ENCODE results near the gene NPTXR. TPM values are rescaled to one million over a fixed set of nuclear protein-coding genes. Genes with fewer than 3 reads are reported as not detected.

The NPTXR gene
- total RNA-seq, 4 donors from 2014 or later: 7.9 to 21.7 (median 12.5) TPM

DNA sequence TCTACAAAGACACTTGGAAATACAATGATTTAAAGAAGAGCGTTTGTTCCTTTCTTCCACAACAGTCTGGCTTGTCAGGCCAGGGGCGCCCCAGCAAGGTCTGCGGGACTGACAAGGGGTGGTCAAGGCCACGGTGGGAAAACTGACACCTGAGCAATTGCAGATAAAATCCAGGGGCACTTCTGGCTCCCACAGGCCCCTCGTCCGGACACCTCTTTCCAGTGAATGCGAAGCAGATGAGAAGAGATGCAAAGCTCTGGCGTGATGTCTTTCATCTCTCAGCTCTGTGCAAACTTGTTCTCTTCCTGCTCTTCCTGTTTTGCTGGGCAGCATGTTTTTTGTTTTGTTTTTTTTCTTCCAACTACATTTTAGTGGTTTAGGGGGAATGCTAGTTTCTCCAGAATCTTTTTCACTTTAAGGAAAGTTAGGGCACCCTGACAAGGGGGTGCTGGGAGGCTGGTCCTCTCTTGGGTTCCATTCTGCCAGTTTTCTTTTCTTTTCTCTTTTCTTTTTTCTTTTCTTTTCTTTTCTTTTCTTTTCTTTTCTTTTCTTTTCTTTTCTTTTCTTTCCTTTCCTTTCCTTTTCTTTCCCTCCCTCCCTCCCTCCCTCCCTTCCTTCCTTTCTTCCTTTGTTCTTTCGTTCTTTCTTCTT lies 39.3 kb upstream of the NPTXR start:
- ATAC-seq: no peak
- no peaks in the 10 kb centered on the region for H3K9me3 ChIP-seq
- H3K36me3 ChIP-seq: no peaks in the 10 kb centered on the region
- no peak overlapping the region for H3K4me3 ChIP-seq
- H3K27me3 ChIP-seq: no peaks in the 10 kb centered on the region
- H3K4me1 ChIP-seq: peaks cover 14 to 39% (median 15%) of the 10 kb centered on the region in 3 donors
- TF ChIP-seq POLR2AphosphoS5 (IDR thresholded peaks at IDR 0.05) (no peak), POLR2A (IDR thresholded peaks at IDR 0.05) (no peak), EP300 (IDR thresholded peaks at IDR 0.05) (no peak)
- TF ChIP-seq, protein P1, sequence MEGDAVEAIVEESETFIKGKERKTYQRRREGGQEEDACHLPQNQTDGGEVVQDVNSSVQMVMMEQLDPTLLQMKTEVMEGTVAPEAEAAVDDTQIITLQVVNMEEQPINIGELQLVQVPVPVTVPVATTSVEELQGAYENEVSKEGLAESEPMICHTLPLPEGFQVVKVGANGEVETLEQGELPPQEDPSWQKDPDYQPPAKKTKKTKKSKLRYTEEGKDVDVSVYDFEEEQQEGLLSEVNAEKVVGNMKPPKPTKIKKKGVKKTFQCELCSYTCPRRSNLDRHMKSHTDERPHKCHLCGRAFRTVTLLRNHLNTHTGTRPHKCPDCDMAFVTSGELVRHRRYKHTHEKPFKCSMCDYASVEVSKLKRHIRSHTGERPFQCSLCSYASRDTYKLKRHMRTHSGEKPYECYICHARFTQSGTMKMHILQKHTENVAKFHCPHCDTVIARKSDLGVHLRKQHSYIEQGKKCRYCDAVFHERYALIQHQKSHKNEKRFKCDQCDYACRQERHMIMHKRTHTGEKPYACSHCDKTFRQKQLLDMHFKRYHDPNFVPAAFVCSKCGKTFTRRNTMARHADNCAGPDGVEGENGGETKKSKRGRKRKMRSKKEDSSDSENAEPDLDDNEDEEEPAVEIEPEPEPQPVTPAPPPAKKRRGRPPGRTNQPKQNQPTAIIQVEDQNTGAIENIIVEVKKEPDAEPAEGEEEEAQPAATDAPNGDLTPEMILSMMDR (IDR thresholded peaks at IDR 0.05): no peak
- 49 to 57% methylated on average over 3 to 8 of the region's 9 CpGs for WGBS, 2 donors (ENCODE audit: low coverage in 1 of 2)
- peak overlapping the region; percentile 85 to 90 (median 86) for H3K27ac ChIP-seq

DNA sequence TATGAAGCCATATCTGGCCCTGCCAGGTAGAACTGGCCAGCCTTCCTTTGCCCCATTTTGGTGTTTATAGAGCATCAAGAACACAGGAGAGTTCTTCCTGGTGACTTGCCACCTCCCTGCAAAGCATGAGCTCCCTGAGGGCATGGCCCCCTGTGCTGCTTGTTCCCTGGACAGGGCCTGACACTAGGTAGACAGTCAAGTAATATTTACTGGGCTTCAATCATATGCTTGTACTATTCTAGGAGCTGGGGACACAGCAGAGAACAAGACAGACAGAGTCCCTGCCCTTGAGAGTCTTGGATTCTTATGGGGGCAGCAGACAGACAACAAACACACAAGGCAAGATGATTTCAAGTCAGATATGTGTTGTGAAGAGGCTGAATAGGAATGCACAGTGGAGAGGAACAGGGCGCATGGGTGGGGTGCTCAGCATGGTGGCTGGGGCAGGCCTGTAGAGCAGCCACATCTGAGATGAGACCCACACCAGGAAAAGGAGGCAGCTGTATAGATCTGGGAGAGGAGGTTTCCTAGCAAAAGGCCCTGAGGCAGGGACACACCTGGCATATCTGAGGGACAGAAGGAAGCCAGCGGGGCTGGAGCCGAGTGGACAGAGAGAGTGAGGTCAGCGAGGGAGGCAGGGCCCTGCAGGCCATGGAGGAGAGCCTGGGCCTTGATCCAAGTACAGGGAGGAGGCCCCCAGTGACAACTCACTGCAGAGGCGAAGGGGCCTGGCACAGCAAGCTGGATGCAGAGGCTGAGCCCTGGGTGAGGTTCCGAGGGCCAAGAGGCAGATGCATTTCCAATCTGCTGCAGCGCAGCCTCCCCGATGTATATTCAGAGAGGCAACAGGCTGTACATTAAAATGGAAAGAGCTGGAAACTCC lies 38.4 kb upstream of the NPTXR start:
- WGBS, 2 donors (ENCODE audit: low coverage in 1 of 2): 28 to 60% methylated on average over 1 to 4 of the region's 8 CpGs
- Histone ChIP-seq H3K27ac (peak overlapping the region; percentile 85 to 90 (median 86)), H3K4me1 (peaks cover 14 to 39% (median 15%) of the 10 kb centered on the region in 3 donors), H3K9me3 (no peaks in the 10 kb centered on the region), H3K4me3 (no peak overlapping the region), H3K36me3 (no peaks in the 10 kb centered on the region), H3K27me3 (no peaks in the 10 kb centered on the region)
- ATAC-seq: peak; percentile 43
- TF ChIP-seq EP300 (IDR thresholded peaks at IDR 0.05) (no peak), POLR2AphosphoS5 (IDR thresholded peaks at IDR 0.05) (peak; percentile 25)

GRCh38 chr22:38881464-38881871 lies 37.6 kb upstream of the NPTXR start:
- ATAC-seq: peak; percentile 93
- no peaks in the 10 kb centered on the region for H3K27me3 ChIP-seq
- peaks cover 14 to 39% (median 15%) of the 10 kb centered on the region in 3 donors for H3K4me1 ChIP-seq
- peak overlapping the region in 1 of 2 donors; percentile 23 for H3K4me3 ChIP-seq
- H3K36me3 ChIP-seq: no peaks in the 10 kb centered on the region
- 0 to 1% methylated on average over 9 of the region's 9 CpGs for WGBS, 2 donors (ENCODE audit: low coverage in 1 of 2)
- H3K27ac ChIP-seq: peak overlapping the region; percentile 85 to 90 (median 86)
- TF ChIP-seq POLR2A (IDR thresholded peaks at IDR 0.05) (peak; percentile 53 to 56), POLR2AphosphoS5 (IDR thresholded peaks at IDR 0.05) (peak; percentile 96), EP300 (IDR thresholded peaks at IDR 0.05) (no peak)
- TF ChIP-seq, protein P1 (IDR thresholded peaks at IDR 0.05): peak in 2 of 4 experiments; percentile 19 to 25
- no peaks in the 10 kb centered on the region for H3K9me3 ChIP-seq

DNA sequence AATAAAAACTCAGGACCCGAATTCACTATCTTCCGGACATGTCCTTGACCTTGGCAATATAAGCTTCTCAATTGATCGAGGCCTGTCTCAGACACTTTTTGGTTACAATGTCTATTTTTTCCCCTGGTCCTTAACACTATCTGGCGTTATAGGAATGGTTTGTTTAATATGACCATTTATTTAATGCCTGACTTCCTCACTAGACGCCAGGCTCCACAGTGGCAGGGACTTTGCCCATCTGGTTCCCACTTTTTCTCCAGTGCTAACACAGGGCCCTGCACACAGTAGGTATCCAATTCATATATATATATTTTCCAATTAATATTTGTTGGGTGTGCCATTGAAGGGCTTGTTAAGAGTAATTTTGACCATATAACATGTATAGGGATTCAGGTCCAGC lies 36.1 kb upstream of the NPTXR start:
- H3K9me3 ChIP-seq: no peaks in the 10 kb centered on the region
- H3K27ac ChIP-seq: peak overlapping the region in 3 of 4 donors; percentile 85 to 90 (median 88)
- ATAC-seq: no peak
- WGBS, 2 donors (ENCODE audit: low coverage in 1 of 2): 65 to 78% methylated on average over 4 to 5 of the region's 5 CpGs
- peaks cover 14 to 39% (median 15%) of the 10 kb centered on the region in 3 donors for H3K4me1 ChIP-seq
- H3K27me3 ChIP-seq: no peaks in the 10 kb centered on the region
- H3K4me3 ChIP-seq: no peak overlapping the region
- no peak for TF ChIP-seq POLR2A (IDR thresholded peaks at IDR 0.05)
- TF ChIP-seq EP300 (IDR thresholded peaks at IDR 0.05): no peak
- no peak for TF ChIP-seq POLR2AphosphoS5 (IDR thresholded peaks at IDR 0.05)
- TF ChIP-seq, protein P1 (IDR thresholded peaks at IDR 0.05): no peak
- no peaks in the 10 kb centered on the region for H3K36me3 ChIP-seq

DNA sequence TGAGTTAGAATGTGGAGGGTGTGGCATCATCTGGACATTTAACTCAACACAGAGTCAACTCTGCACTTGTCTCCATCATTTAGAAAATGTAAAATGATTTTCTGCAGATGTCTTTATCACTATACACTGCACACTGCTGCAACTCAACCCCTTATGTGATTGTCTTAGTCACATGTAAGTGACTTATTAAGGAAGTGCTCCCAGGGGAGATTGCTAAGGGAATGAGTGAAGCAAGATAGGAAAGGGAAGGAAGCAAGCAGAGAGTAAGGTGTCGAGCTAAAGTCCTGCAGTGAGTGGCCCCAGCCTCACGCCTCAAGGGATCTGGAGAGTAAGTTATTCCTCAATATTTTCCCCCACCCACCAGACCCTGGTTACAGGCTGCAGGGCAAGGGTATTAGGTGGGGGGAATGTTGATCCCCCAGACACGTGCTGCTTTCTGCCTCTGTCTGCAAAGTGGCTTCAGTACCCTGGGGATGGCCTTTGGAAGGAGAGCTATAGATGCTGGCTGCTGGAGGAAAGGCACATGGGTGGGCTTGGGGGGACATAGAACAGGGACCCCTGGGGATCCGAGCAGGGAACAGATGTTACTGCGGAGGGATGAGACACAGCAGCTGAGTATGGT lies 35.4 kb upstream of the NPTXR start:
- no peaks in the 10 kb centered on the region for H3K27me3 ChIP-seq
- H3K4me1 ChIP-seq: peaks cover 14 to 40% (median 15%) of the 10 kb centered on the region in 3 donors
- no peak for TF ChIP-seq EP300 (IDR thresholded peaks at IDR 0.05)
- TF ChIP-seq, protein P1 (IDR thresholded peaks at IDR 0.05): no peak
- TF ChIP-seq POLR2A (IDR thresholded peaks at IDR 0.05): no peak
- no peak for TF ChIP-seq POLR2AphosphoS5 (IDR thresholded peaks at IDR 0.05)
- no peak for ATAC-seq
- H3K27ac ChIP-seq: peak overlapping the region in 2 of 4 donors; percentile 88 to 90
- H3K36me3 ChIP-seq: no peaks in the 10 kb centered on the region
- H3K4me3 ChIP-seq: no peak overlapping the region
- 64 to 77% methylated on average over 4 to 5 of the region's 5 CpGs for WGBS, 2 donors (ENCODE audit: low coverage in 1 of 2)
- H3K9me3 ChIP-seq: no peaks in the 10 kb centered on the region
